IPS-18c (cell line): ENCODE measurements around the gene PSMC1.

Experiments used
- H3K4me3 ChIP-seq: 2 replicates; pipeline ENCODE4 v1.7.0; 2013; ENCODE audit warnings: low read depth, mild to moderate bottlenecking, low read length, moderate library complexity; ENCODE audit not compliant: insufficient read depth
- H3K9me3 ChIP-seq: one replicate; pipeline ENCODE4 v1.6.1; 2013; ENCODE audit warnings: mild to moderate bottlenecking, low read length, moderate library complexity; ENCODE audit not compliant: control insufficient read depth, insufficient read depth

The PSMC1 gene

GRCh38 chr14:90294872-90295271 is 38.5 kb downstream of the PSMC1 start:
- no peaks in the 10 kb centered on the region for H3K9me3 ChIP-seq
- H3K4me3 ChIP-seq, result no peak overlapping the region

- H3K9me3 ChIP-seq, result no peaks in the 10 kb centered on the region
- no peak overlapping the region for H3K4me3 ChIP-seq
These were observed 39.6 kb downstream of the PSMC1 start for GRCh38 chr14:90295870-90296516.

- H3K9me3 ChIP-seq, result no peaks in the 10 kb centered on the region
- no peak overlapping the region for H3K4me3 ChIP-seq
These were observed 40.3 kb downstream of the PSMC1 start for GRCh38 chr14:90296641-90297040.

- no peak overlapping the region for H3K4me3 ChIP-seq
These were observed 41.7 kb downstream of the PSMC1 start for GRCh38 chr14:90297876-90298629.

GRCh38 chr14:90299408-90299807 is 43.1 kb downstream of the PSMC1 start:
- Histone ChIP-seq H3K9me3 (no peaks in the 10 kb centered on the region), H3K4me3 (no peak overlapping the region)

More at GRCh38 chr14:90297876-90298629, 41.7 kb downstream of the PSMC1 start:
- no peaks in the 10 kb centered on the region for H3K9me3 ChIP-seq

GRCh38 chr14:90300611-90301047 is 44.3 kb downstream of the PSMC1 start:
- Histone ChIP-seq H3K9me3 (no peaks in the 10 kb centered on the region), H3K4me3 (no peak overlapping the region)

GRCh38 chr14:90301122-90301521 is 44.8 kb downstream of the PSMC1 start:
- H3K4me3 ChIP-seq, result no peak overlapping the region
- H3K9me3 ChIP-seq, result no peaks in the 10 kb centered on the region

- H3K4me3 ChIP-seq, result no peak overlapping the region
These were observed 45.3 kb downstream of the PSMC1 start for GRCh38 chr14:90301668-90302090.

GRCh38 chr14:90302529-90303303 is 46.4 kb downstream of the PSMC1 start:
- H3K4me3 ChIP-seq, result peak overlapping the region; percentile 12; the same call in 1 of the 2 replicates
- no peaks in the 10 kb centered on the region for H3K9me3 ChIP-seq

More at GRCh38 chr14:90301668-90302090, 45.3 kb downstream of the PSMC1 start:
- no peaks in the 10 kb centered on the region for H3K9me3 ChIP-seq

GRCh38 chr14:90303473-90303872 is 47.1 kb downstream of the PSMC1 start:
- Histone ChIP-seq H3K4me3 (no peak overlapping the region), H3K9me3 (no peaks in the 10 kb centered on the region)

GRCh38 chr14:90304502-90304901 is 48.1 kb downstream of the PSMC1 start:
- Histone ChIP-seq H3K4me3 (no peak overlapping the region), H3K9me3 (no peaks in the 10 kb centered on the region)

- Histone ChIP-seq H3K4me3 (no peak overlapping the region), H3K9me3 (no peaks in the 10 kb centered on the region)
These were observed 48.8 kb downstream of the PSMC1 start for GRCh38 chr14:90305176-90305601.

- Histone ChIP-seq H3K9me3 (no peaks in the 10 kb centered on the region), H3K4me3 (no peak overlapping the region; the same call in 1 of the 2 replicates)
These were observed 52.2 kb downstream of the PSMC1 start for GRCh38 chr14:90308561-90308960.

GRCh38 chr14:90317286-90317685 is 60.9 kb downstream of the PSMC1 start:
- Histone ChIP-seq H3K4me3 (no peak overlapping the region), H3K9me3 (no peaks in the 10 kb centered on the region)

GRCh38 chr14:90318016-90318415 is 61.7 kb downstream of the PSMC1 start:
- Histone ChIP-seq H3K4me3 (no peak overlapping the region), H3K9me3 (no peaks in the 10 kb centered on the region)

- no peak overlapping the region for H3K4me3 ChIP-seq
- H3K9me3 ChIP-seq, result no peaks in the 10 kb centered on the region
These were observed 62.8 kb downstream of the PSMC1 start for GRCh38 chr14:90319173-90319572.

- Histone ChIP-seq H3K9me3 (no peaks in the 10 kb centered on the region), H3K4me3 (no peak overlapping the region)
These were observed 63.5 kb downstream of the PSMC1 start for GRCh38 chr14:90319634-90320541.
